GM18507 (cell line): ENCODE measurements around the gene SPRED1.
"Not testable (repeated sequence)": the region's sequence is repeated elsewhere in the genome, so short reads cannot be mapped to it uniquely, and the experiment has no call there.

Experiments used
- DNase-seq: peaks from one replicate; pipeline ENCODE4 v3.0.0; 2011; ENCODE audit warnings: low read depth; ENCODE audit not compliant: insufficient read length; ENCODE audit errors: extremely low spot score
- FAIRE-seq: peaks from 2 replicates; lab custom pipeline; 2011; peaks lifted over from hg19 to GRCh38; lab: Jason Lieb, UNC

The SPRED1 gene

DNA sequence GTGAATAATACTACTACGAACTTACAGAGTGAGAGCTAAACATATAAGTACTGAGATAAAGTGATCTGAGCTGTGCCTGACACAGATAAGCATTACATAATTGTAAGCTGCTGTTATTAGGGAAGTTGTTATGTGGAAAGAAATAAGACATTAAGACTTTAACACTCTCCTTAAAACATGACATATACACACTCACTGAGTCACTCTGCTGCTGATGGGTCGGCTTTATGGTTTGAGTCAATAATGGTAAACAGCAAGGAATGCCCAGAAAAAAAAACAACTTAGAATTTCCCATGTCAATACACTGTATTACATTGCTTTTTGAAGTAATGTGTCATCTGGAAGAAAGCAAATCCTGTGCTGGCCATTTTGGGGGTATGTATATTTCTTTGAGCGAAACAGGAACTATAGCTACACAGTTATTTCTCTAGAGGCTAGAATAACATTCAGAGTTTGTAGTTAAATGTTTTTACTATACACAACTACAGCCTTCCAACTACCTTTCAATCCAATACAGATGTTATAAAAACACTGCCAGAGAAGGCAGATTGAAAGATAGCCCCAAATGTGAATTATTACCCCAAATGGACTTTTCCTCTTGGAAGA lies 22.8 kb upstream of the SPRED1 start:
- DNase-seq (no peak), FAIRE-seq (no peak)

- DNase-seq = no peak
- no peak for FAIRE-seq
Measured at GRCh38 chr15:38231436-38231835, 21.2 kb upstream of the SPRED1 start.

- DNase-seq, FAIRE-seq: not testable (repeated sequence)
Measured at GRCh38 chr15:38237021-38237420, 15.6 kb upstream of the SPRED1 start.

DNA sequence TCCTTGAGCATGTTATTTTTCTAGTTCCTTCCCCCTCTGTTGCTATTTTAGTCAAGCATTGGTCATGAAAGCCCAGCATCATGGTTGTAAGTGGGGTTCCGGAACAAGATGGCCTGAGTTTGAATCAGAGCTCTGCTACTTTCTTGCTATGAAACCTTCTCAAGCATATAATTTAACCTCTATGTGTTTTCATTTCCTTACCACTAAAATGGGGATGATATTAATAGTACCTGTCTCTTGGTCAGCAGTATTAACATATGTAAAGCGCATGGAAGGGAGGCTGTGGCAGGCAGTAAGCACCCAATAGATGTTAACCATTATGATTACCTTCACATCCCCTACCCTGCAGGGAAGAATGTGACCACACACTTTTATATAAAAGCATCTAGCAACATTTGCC lies 14.3 kb upstream of the SPRED1 start:
- FAIRE-seq = peak; percentile 61
- DNase-seq = no peak

DNA sequence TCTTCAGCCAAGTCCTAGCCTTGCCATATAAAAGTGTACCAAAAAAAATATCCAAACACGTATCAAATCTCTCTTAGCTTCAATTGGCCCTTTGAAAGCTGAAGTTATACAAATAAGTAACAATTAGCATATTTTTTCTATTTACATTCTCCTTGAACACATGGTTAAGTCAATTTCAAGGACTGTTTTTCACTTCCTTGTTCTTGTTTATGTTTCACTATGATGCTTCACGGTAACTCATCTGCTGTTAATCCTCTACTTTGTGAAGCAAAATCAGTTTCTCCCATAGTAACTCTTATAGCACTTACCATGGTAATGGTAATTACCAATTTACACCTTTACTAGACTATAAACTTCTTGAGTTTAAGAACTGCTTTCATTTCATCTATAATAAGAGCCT lies 10.6 kb upstream of the SPRED1 start:
- no peak for DNase-seq

DNA sequence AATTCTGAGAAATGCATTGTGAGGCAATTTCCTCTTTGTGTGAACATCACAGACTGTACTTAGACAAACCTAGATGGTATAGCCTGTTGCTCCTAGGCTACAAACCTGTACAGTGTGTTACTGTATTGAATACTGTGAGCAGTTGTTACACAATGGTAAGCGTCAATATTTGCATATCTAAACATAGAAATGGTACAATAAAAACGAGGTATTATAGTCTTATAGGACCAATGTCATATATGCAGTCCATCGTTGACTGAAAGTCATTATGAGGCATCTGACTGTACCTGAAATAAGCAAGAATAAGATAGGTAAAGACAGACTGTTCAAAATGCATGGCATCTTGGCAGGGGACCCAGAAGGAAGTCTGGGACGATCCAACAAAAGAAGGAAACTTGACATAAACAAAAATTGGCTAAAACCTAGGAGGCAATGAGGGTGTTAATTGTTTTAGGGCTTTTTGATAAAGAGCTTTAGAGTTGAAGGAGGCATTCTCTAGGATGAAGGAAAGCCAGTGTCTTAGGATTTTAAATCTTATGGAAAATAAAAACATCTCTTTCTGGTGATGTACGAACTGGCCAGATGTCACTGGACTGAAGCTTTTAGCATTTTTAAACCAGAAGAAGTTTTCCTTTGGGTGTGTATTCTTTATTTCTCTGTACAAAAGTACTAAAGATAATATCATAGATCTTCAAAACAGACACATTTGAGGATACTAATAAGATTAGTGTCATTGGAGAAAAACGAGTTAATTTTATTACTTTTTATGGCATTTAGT lies 9.2 kb upstream of the SPRED1 start:
- FAIRE-seq (no peak), DNase-seq (no peak)

More for the DNA sequence above, 10.6 kb upstream of the SPRED1 start:
- peak; percentile 72 for FAIRE-seq

GRCh38 chr15:38247336-38247735 lies 5.3 kb upstream of the SPRED1 start:
- FAIRE-seq (no peak), DNase-seq (no peak)

GRCh38 chr15:38253351-38253781 lies 730 bp downstream of the SPRED1 start:
- no peak for DNase-seq
- FAIRE-seq = peak; percentile 33

DNA sequence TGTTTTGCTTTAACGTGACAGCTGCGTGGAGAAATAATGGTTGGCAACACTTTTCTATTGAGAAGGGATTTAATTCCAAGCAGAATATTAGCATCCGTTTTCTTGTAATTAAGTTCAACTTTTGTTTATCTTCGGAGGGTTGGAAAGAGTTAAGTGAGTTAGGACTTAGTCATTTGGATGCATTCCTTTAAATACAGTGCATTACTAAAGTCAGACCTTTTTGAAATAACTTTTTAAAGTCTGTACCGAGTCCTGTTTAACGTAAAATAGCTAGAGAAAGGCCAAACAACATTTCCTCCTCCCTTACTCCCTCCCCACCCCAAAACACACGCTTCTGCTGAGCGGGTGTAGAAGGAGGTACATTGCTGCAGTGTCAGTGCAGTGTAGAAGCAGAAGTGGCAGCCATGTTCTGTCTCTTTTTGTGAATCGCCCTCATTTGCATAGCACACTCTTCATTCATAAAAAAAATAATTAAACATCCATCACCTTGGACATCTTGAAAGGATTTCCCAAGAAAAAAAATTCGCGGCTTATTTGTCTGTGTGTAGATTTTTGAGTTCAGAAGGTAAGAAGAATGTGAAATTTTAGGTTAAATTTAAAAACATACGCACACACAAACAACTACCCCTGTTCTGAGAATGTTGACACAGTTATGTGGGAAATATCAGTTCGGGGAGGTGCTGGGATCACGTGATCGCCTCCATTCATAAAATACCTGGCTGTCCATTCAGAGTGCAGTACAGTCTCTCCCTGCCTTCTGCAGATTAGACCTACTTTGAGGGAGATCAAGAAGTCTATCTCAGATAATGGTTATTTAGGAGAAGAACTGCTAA lies 1.6 kb downstream of the SPRED1 start:
- FAIRE-seq (peak; percentile 84), DNase-seq (no peak)

DNA sequence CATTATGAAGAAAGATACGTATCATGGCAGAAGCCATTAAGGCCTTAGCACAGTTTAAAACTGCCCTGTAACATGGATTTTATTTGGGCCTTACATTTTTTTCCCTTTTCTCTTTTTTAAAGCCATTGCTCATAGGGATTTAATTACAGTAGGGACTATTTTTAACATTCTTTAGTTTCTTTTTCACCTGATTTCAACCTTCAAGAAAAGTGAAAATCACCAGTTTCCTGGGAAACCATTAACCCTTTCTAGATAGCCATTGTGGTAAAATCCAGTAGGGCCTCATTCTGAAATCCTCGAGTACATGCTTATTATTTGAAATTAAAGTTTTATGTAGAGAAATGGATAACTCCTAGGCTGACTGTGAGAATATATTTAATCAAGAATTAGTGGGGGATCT lies 3.1 kb downstream of the SPRED1 start:
- no peak for FAIRE-seq
- DNase-seq = no peak

DNA sequence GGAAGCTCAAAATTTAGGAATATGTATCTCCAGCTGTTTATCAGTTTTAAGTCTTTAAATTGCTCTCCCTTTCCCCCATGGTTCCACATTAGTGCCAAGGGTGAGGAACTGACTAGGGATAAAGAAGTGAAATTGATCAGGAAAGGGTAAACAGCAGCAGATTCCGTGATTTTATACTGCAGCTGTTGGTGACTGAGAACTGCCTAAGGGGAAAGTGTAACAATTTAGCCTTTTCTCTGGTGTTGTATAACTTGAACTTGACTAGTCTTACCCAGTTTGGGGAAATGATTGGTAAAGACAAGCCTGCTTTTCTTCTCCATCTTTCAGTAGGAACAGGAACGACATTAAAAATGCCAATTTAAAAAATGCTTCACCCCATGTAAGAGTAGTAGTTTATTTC lies 5.0 kb downstream of the SPRED1 start:
- FAIRE-seq = no peak
- no peak for DNase-seq

- DNase-seq = no peak
- FAIRE-seq = no peak
Measured at GRCh38 chr15:38259134-38259533, 6.5 kb downstream of the SPRED1 start.

- FAIRE-seq (peak; percentile 5), DNase-seq (no peak)
Measured at GRCh38 chr15:38260077-38260476, 7.4 kb downstream of the SPRED1 start.

- no peak for DNase-seq
- FAIRE-seq = no peak
Measured at GRCh38 chr15:38263251-38263650, 10.6 kb downstream of the SPRED1 start.

- FAIRE-seq (no peak), DNase-seq (no peak)
Measured at GRCh38 chr15:38263996-38264395, 11.4 kb downstream of the SPRED1 start.

GRCh38 chr15:38266247-38266986 lies 13.8 kb downstream of the SPRED1 start:
- no peak for FAIRE-seq
- no peak for DNase-seq

- no peak for FAIRE-seq
- DNase-seq = no peak
Measured at GRCh38 chr15:38267421-38268022, 14.9 kb downstream of the SPRED1 start.

DNA sequence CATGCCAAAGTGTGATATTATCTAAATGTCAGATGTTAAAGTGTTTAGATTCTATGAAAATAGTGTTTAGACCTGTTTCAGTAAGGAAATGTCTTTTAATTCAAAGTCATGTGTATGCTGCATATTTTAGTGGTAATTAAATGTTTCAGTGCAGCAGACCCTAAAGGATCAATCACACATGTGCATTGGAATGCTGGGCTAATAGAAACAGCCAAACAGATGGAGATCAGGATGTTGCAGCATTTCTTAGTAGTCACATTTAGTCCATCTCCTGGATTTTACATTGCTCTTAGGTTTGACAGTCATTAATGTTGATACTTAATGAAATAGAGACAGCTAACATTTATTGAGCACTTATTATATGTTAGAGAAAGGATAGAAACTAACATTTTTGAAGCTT lies 18.5 kb downstream of the SPRED1 start:
- no peak for FAIRE-seq
- no peak for DNase-seq

GRCh38 chr15:38271895-38272294 lies 19.3 kb downstream of the SPRED1 start:
- no peak for DNase-seq
- FAIRE-seq = no peak
